ENCODE data around the gene MAPK7.

The MAPK7 gene

DNA sequence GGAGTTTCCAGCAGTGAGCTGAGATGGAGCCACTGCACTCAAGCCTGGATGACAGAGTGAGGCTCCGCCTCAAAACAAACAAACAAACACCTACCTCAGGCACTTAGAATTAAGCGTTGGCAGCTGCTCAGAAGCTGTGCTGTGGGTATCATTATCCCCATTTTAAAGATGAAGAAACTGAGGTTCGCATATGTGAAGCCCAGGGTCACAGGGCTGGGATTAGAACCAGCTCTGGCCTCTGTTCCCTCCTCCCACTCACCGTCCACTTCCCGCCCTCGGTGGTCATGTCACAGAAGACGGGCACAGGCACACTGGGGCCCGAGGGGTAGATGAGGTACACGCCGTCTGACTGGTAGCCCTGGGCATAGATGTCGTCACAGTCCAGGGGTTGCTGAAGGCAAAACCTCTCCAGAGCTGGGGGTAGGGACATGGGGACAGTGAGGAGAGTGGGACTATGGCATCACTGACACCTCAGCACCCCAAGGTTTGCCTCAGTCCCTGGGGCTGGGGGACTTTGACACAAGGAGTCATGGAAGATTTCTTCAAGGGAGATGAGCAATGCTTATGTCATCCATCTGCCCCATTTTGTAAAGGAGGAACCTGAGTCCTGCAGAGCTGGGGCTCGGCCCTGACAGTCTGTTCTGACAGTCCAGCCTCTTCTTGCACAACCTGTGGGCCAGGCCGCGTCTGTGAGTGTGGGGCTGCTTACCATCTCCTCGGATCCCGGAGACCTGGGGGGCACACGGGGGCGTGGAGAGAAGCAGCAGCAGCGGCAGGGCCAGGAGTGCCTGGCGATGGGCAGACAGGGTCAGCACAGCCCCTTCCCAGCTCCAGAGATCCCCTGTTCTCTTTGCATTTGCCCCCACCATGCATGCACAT, 8.0 kb downstream of the MAPK7 start:
- Mint-ChIP-seq H3K27me3 (peaks cover 2% of the 10 kb centered on the region), H3K4me3 (no peak overlapping the region), H3K9me3 (no peaks in the 10 kb centered on the region), H3K4me1 (peaks cover 12% of the 10 kb centered on the region), H3K36me3 (ENCODE audit: low read depth) (peaks cover 5% of the 10 kb centered on the region), H3K27ac (no peak overlapping the region)
- DNase-seq (no peak), ATAC-seq (peak; percentile 47)

- no peak for ATAC-seq
- no peak within 1 kb of the TSS for H3K27ac Mint-ChIP-seq
- no peaks in the 10 kb centered on the region for H3K9me3 Mint-ChIP-seq
- peaks cover 2% of the 10 kb centered on the region for H3K27me3 Mint-ChIP-seq
- DNase-seq, result no peak
- H3K36me3 Mint-ChIP-seq (ENCODE audit: low read depth), result peaks cover 4% of the 10 kb centered on the region
- no peak within 1 kb of the TSS for H3K4me3 Mint-ChIP-seq
- peaks cover 12% of the 10 kb centered on the region for H3K4me1 Mint-ChIP-seq
Measured at GRCh38 chr17:19386974-19387920, 8.9 kb downstream of the MAPK7 start, which contains the start of gene MFAP4. Gene MFAP4 (minus strand): TSS chr17:19387190. CDS start chr17:19387155, 35 bp downstream.

DNA sequence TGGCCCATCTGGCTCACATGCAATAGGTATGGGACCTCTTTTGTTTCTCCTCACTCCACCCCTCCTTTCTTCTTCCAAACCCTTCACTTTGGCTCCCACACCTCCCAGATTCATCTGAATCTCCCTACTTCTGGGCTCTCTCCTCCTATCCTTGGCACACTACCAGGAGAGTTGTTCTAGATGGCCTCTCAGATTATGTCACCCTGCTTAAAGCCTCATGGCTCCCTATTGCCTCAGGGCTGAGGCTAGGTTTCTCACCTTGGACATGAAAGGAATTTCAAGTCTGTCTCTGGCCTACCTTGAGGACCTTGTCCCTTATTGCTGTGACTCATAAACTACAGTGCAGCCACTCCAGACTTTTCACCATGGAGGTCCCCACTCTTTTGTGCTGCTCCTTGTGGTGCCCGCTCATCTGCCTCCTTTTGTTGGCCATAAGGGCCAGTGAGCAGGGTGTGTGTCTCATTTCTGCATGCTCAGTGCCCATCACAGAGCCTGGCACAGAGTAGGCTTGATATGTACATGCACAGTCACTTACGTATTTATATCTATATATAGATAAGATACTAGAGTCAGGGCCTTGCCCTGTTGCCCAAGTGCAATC, 9.7 kb downstream of the MAPK7 start:
- H3K9me3 Mint-ChIP-seq, result no peaks in the 10 kb centered on the region
- no peak for ATAC-seq
- H3K27ac Mint-ChIP-seq, result no peak overlapping the region
- H3K4me1 Mint-ChIP-seq, result peaks cover 12% of the 10 kb centered on the region
- no peak overlapping the region for H3K4me3 Mint-ChIP-seq
- peaks cover 3% of the 10 kb centered on the region for H3K36me3 Mint-ChIP-seq (ENCODE audit: low read depth)
- peaks cover 2% of the 10 kb centered on the region for H3K27me3 Mint-ChIP-seq
- DNase-seq, result no peak

- DNase-seq, result no peak
- H3K9me3 Mint-ChIP-seq, result no peaks in the 10 kb centered on the region
- no peak overlapping the region for H3K27ac Mint-ChIP-seq
- no peak overlapping the region for H3K4me3 Mint-ChIP-seq
- peaks cover 2% of the 10 kb centered on the region for H3K27me3 Mint-ChIP-seq
- H3K36me3 Mint-ChIP-seq (ENCODE audit: low read depth), result no peaks in the 10 kb centered on the region
- no peak for ATAC-seq
- H3K4me1 Mint-ChIP-seq, result peaks cover 12% of the 10 kb centered on the region
Measured at GRCh38 chr17:19388791-19389785, 10.8 kb downstream of the MAPK7 start.

DNA sequence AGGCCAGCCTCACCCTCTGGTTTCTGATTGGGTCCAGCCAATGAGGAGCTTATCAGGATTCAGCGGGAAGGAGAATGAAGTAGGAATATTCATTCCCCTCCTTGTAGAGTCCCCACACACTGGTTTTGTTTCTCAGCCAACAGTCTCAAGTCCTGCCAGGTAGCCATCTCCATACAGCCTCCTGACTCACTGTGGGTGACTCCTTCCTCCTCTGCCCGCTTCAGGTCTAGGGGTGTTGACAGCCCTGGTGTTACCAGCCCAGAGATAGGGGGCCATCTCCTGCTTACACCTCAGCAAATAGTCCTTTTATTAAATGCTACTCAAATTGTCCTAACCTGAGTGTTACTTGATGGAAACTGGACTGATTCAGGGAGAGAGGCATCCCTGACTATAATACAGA, 12.7 kb downstream of the MAPK7 start:
- Mint-ChIP-seq H3K9me3 (no peaks in the 10 kb centered on the region), H3K4me1 (peaks cover 12% of the 10 kb centered on the region), H3K36me3 (ENCODE audit: low read depth) (no peaks in the 10 kb centered on the region), H3K27ac (no peak overlapping the region), H3K27me3 (peaks cover 2% of the 10 kb centered on the region), H3K4me3 (no peak overlapping the region)
- ATAC-seq, result no peak
- no peak for DNase-seq

DNA sequence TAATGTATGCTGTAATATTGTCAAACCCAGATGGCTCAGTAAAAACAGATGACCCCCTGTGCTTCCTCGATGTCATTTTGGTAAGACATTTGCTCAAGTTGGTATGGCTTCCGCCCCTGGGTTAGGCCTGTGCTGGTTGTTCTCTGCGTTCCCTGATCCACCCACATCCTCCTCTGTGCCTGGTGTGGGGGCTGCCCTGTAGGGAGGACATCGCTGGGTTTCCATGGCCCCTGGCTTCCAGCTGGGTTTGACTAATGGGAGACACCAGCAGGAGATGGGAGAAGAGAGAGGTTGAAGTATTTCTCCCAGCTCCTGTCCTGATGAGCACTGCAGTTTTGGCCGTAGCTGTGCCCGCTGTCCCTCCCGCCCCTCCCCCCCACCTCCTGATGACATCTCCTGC, 13.1 kb downstream of the MAPK7 start:
- DNase-seq (no peak), ATAC-seq (no peak)
- Mint-ChIP-seq H3K36me3 (ENCODE audit: low read depth) (no peaks in the 10 kb centered on the region), H3K4me1 (peaks cover 10% of the 10 kb centered on the region), H3K27me3 (no peaks in the 10 kb centered on the region), H3K27ac (no peak overlapping the region), H3K4me3 (no peak overlapping the region), H3K9me3 (no peaks in the 10 kb centered on the region)

- no peaks in the 10 kb centered on the region for H3K27me3 Mint-ChIP-seq
- no peak for ATAC-seq
- H3K4me3 Mint-ChIP-seq, result no peak overlapping the region
- no peak for DNase-seq
- no peaks in the 10 kb centered on the region for H3K36me3 Mint-ChIP-seq (ENCODE audit: low read depth)
- peaks cover 5% of the 10 kb centered on the region for H3K4me1 Mint-ChIP-seq
- H3K27ac Mint-ChIP-seq, result no peak overlapping the region
- no peaks in the 10 kb centered on the region for H3K9me3 Mint-ChIP-seq
Measured at GRCh38 chr17:19392303-19392702, 14.0 kb downstream of the MAPK7 start.

DNA sequence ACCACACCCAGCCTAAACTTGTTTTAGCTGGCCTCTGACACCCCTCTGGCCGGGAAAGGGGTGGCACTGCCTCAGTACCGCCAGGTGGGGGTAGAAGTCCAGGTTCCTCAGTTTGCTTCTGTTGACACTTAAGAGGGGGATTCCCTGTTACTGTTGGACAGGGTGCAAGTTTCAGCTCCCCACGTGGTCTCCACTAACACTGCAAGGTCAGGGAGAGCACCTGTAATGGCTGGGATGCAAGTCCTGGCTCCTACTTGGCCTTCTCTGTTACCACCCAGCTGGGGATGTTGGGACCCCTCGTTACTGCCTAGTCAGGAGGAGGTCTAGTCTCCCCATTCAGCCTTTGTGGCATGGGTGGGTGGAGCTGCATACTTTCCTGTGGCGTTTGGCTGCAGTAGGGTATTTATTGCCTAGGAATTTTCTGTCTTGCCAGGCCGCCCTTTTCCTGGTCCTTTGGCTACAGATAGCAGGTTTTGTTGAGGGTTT, 19.3 kb downstream of the MAPK7 start:
- H3K27ac Mint-ChIP-seq, result no peak overlapping the region
- H3K36me3 Mint-ChIP-seq (ENCODE audit: low read depth), result no peaks in the 10 kb centered on the region
- H3K4me1 Mint-ChIP-seq, result no peaks in the 10 kb centered on the region
- DNase-seq, result no peak
- ATAC-seq, result no peak
- no peaks in the 10 kb centered on the region for H3K9me3 Mint-ChIP-seq
- peaks cover 3% of the 10 kb centered on the region for H3K27me3 Mint-ChIP-seq
- H3K4me3 Mint-ChIP-seq, result no peak overlapping the region

DNA sequence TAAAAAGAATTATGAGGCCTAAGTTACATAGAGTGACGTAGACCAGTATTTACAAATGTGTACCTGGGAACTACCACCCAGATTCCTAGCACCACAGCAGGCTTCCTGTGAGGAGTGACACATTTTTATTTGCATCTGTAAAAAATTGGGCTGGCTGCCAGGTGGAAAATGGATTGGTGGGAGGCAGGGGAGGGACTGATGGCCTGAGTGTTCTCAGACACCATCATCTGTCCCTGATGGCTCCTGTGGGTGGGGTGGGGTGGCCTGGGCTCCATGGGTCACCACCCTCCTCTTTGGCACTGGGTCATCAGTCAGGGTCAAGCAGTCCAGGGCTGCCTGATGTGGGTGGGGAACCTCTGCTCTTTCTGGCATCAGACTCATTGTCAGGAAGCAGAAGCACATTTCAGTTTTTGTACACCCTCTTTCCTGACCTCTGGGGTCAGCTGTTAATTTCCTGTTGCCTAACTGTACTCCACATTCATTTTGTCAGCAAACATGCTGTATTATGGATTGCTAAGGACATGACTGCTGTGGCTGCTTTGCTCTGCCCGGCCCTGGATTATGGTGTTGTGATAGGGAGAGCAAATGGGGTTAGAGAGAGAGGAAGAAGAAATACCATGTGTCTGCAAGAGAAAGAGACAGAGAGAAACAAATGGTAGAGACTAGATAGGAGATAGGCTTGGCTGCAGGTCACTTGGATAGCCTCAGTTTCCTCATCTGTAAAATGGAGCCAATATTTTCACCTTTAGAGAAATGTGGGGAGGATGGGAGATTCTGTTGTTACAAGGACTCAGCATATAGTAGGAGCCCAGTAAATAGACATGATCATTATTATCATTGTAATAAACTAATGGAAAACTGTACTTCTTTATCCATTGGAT, 20.2 kb downstream of the MAPK7 start:
- Mint-ChIP-seq H3K4me3 (no peak overlapping the region), H3K27me3 (peaks cover 3% of the 10 kb centered on the region), H3K9me3 (no peaks in the 10 kb centered on the region), H3K27ac (no peak overlapping the region), H3K4me1 (no peaks in the 10 kb centered on the region), H3K36me3 (ENCODE audit: low read depth) (no peaks in the 10 kb centered on the region)
- DNase-seq (no peak), ATAC-seq (no peak)

- peaks cover 3% of the 10 kb centered on the region for H3K27me3 Mint-ChIP-seq
- H3K36me3 Mint-ChIP-seq (ENCODE audit: low read depth), result no peaks in the 10 kb centered on the region
- H3K4me1 Mint-ChIP-seq, result no peaks in the 10 kb centered on the region
Measured at GRCh38 chr17:19399750-19400450, 21.6 kb downstream of the MAPK7 start.

GRCh38 chr17:19401321-19402010, 23.2 kb downstream of the MAPK7 start:
- H3K4me3 Mint-ChIP-seq, result no peak overlapping the region
- no peak overlapping the region for H3K27ac Mint-ChIP-seq
- DNase-seq, result no peak
- no peaks in the 10 kb centered on the region for H3K4me1 Mint-ChIP-seq
- peaks cover 3% of the 10 kb centered on the region for H3K27me3 Mint-ChIP-seq
- ATAC-seq, result no peak
- H3K36me3 Mint-ChIP-seq (ENCODE audit: low read depth), result no peaks in the 10 kb centered on the region
- no peaks in the 10 kb centered on the region for H3K9me3 Mint-ChIP-seq

More at GRCh38 chr17:19399750-19400450, 21.6 kb downstream of the MAPK7 start:
- H3K9me3 Mint-ChIP-seq, result no peaks in the 10 kb centered on the region
- H3K27ac Mint-ChIP-seq, result no peak overlapping the region
- ATAC-seq, result no peak
- no peak overlapping the region for H3K4me3 Mint-ChIP-seq
- no peak for DNase-seq

DNA sequence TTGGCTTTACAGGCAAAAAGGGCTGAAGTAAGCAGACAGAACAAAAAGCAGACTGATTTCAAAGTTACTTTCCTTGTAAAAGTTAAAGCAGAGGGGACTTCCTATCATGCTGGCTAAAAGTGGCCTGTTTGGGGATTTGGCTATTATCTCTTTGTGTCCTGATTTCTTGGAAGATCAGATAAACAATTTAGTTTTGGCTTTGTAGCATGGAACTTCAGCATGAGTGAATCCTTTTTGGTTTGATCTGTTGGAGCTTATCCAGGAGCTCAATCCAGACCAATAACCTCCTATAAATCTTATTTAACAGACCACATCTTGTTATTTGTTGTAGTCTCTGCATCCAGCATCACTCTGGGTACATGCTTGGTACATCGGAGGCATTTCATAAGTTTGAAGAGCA, 23.9 kb downstream of the MAPK7 start:
- no peak overlapping the region for H3K4me3 Mint-ChIP-seq
- H3K27me3 Mint-ChIP-seq, result peaks cover 3% of the 10 kb centered on the region
- H3K27ac Mint-ChIP-seq, result no peak overlapping the region
- no peaks in the 10 kb centered on the region for H3K9me3 Mint-ChIP-seq
- no peak for ATAC-seq
- H3K36me3 Mint-ChIP-seq (ENCODE audit: low read depth), result no peaks in the 10 kb centered on the region
- H3K4me1 Mint-ChIP-seq, result no peaks in the 10 kb centered on the region
- no peak for DNase-seq

All from activated naive CD8-positive, alpha-beta T cell treated with anti-CD3 and anti-CD28 coated beads, Interleukin-2, amount 50 U/mL, for 24 hours (primary cell).